Mesenchymal stem cell (in vitro differentiated cells and primary cell): ENCODE measurements around the gene GPR135. TPM values are rescaled to one million over a fixed set of nuclear protein-coding genes. Genes with fewer than 3 reads are reported as not detected.
A peak's percentile ranks its signal among the peaks of the same experiment; 100 is the strongest.

Experiments used
- DNase-seq: peaks from one replicate; pipeline ENCODE4 v3.0.0-alpha.2; 2013
- H2AFZ ChIP-seq: one replicate; pipeline ENCODE4 v1.6.1; 2013; ENCODE audit warnings: low read depth, mild to moderate bottlenecking, control low read depth, inconsistent platforms, low read length, moderate library complexity
- H2AK5ac ChIP-seq: 2 replicates; pipeline ENCODE4 v1.6.1; 2013; ENCODE audit warnings: low read length, moderate library complexity, mild to moderate bottlenecking, inconsistent platforms; ENCODE audit not compliant: severe bottlenecking
- H2BK120ac ChIP-seq: one replicate; pipeline ENCODE4 v1.6.1; 2013; ENCODE audit warnings: low read depth, mild to moderate bottlenecking, inconsistent platforms, low read length, moderate library complexity
- H2BK12ac ChIP-seq, 2 experiments: one replicate each; pipeline ENCODE4 v1.6.1; 2013; ENCODE audit warnings: inconsistent platforms in 2 of 2, low read length in 2 of 2, mild to moderate bottlenecking in 2 of 2, moderate library complexity in 2 of 2, control low read depth in 1 of 2
- H2BK15ac ChIP-seq: one replicate; pipeline ENCODE4 v1.6.1; 2013; ENCODE audit warnings: mild to moderate bottlenecking, low read depth, inconsistent platforms; ENCODE audit not compliant: poor library complexity, severe bottlenecking
- H2BK5ac ChIP-seq: 2 replicates; pipeline ENCODE4 v1.6.1; 2013; ENCODE audit warnings: low read depth, mild to moderate bottlenecking, low read length, control low read depth, inconsistent platforms; ENCODE audit not compliant: poor library complexity, severe bottlenecking
- H3K14ac ChIP-seq, 2 experiments: one replicate each; pipeline ENCODE4 v1.6.1; 2013; ENCODE audit warnings: inconsistent platforms in 2 of 2, low read length in 2 of 2, control low read depth in 1 of 2, mild to moderate bottlenecking in 1 of 2, moderate library complexity in 1 of 2
- H3K18ac ChIP-seq, 2 experiments: one replicate each; pipeline ENCODE4 v1.6.1; 2013; ENCODE audit warnings: inconsistent platforms in 2 of 2, low read length in 2 of 2, control low read depth in 1 of 2, low read depth in 1 of 2, mild to moderate bottlenecking in 1 of 2
- H3K23ac ChIP-seq, 2 experiments: one replicate each; pipeline ENCODE4 v1.6.1; 2013; ENCODE audit warnings: inconsistent platforms in 2 of 2, low read length in 2 of 2, mild to moderate bottlenecking in 2 of 2, moderate library complexity in 2 of 2, control low read depth in 1 of 2
- H3K27ac ChIP-seq: 2 replicates; pipeline ENCODE4 v1.5.1; 2013; ENCODE audit warnings: mild to moderate bottlenecking, moderate library complexity, low read length, control low read depth, inconsistent platforms; ENCODE audit not compliant: poor library complexity, severe bottlenecking
- H3K27me3 ChIP-seq, 2 experiments: 2 replicates each; pipeline versions ENCODE4 v1.6.1 to v1.7.0; 2013; ENCODE audit warnings: low read length in 2 of 2, mild to moderate bottlenecking in 2 of 2, moderate library complexity in 2 of 2, control low read depth in 1 of 2, inconsistent platforms in 1 of 2; ENCODE audit not compliant: control insufficient read depth in 1 of 2, insufficient read depth in 1 of 2
- H3K36me3 ChIP-seq, 2 experiments: 2 replicates each; pipeline versions ENCODE4 v1.6.1 to v1.7.0; 2013; ENCODE audit warnings: low read length in 2 of 2, control low read depth in 1 of 2, inconsistent platforms in 1 of 2, low read depth in 1 of 2, mild to moderate bottlenecking in 1 of 2; ENCODE audit not compliant: insufficient read depth in 2 of 2, control insufficient read depth in 1 of 2
- H3K4ac ChIP-seq, 2 experiments: one replicate each; pipeline ENCODE4 v1.6.1; 2013; ENCODE audit warnings: inconsistent platforms in 2 of 2, low read length in 2 of 2, mild to moderate bottlenecking in 2 of 2, moderate library complexity in 2 of 2, control low read depth in 1 of 2, low read depth in 1 of 2
- H3K4me1 ChIP-seq: 2 replicates; pipeline ENCODE4 v1.6.1; 2013; ENCODE audit warnings: low read depth, low read length, control low read depth; ENCODE audit not compliant: control insufficient read depth, insufficient read depth
- H3K4me2 ChIP-seq: 2 replicates; pipeline ENCODE4 v1.6.1; 2013; ENCODE audit warnings: low read length, mild to moderate bottlenecking, inconsistent platforms; ENCODE audit not compliant: poor library complexity, severe bottlenecking
- H3K4me3 ChIP-seq, 2 experiments: 2 replicates each; pipeline versions ENCODE4 v1.5.1 to v1.7.0; 2013; ENCODE audit warnings: low read length in 2 of 2, mild to moderate bottlenecking in 2 of 2, control low read depth in 1 of 2, low read depth in 1 of 2; ENCODE audit not compliant: insufficient read depth in 1 of 2
- H3K79me1 ChIP-seq: replicated peaks from 2 replicates; pipeline ENCODE4 v1.6.1; 2013; ENCODE audit warnings: mild to moderate bottlenecking, control low read depth, low read length, inconsistent platforms; ENCODE audit not compliant: poor library complexity, severe bottlenecking
- H3K9ac ChIP-seq: 2 replicates; pipeline ENCODE4 v1.7.0; 2013; ENCODE audit warnings: mild to moderate bottlenecking, low read length, moderate library complexity
- H3K9me3 ChIP-seq: 2 replicates; pipeline ENCODE4 v1.7.0; 2013; ENCODE audit warnings: mild to moderate bottlenecking, low read length; ENCODE audit not compliant: control insufficient read depth
- H4K8ac ChIP-seq: one replicate; pipeline ENCODE4 v1.6.1; 2013; ENCODE audit warnings: inconsistent platforms, mild to moderate bottlenecking, low read length, moderate library complexity
- H4K91ac ChIP-seq: one replicate; pipeline ENCODE4 v1.6.1; 2013; ENCODE audit warnings: mild to moderate bottlenecking, low read length, inconsistent platforms
- WGBS: methylation state at CpG from one replicate; pipeline ENCODE4 v1.1.7; 2013; ENCODE audit warnings: mixed read lengths; 5-methylcytosine and 5-hydroxymethylcytosine counted together
- polyA plus RNA-seq, 2 experiments: library from polyadenylated mRNA; stranded (reverse); fragments of 200-250 nt; gene quantifications; one replicate each; pipeline ENCODE4 v1.2.3, GENCODE V29; 2013

GPR135 gene
- polyA plus RNA-seq (2013, experiment 1 of 2): 0.70 TPM
- 0.75 TPM for polyA plus RNA-seq (2013, experiment 2 of 2)

- peak within 1 kb of the TSS; percentile 70 to 76 for H3K4me3 ChIP-seq
- H2BK120ac ChIP-seq: no peak within 1 kb of the TSS
- H2BK5ac ChIP-seq: no peak within 1 kb of the TSS
- DNase-seq: no peak
- H3K79me1 ChIP-seq: peaks cover 16% of the 10 kb centered on the region
- H3K9me3 ChIP-seq: no peaks in the 10 kb centered on the region
- H2BK12ac ChIP-seq: peak within 1 kb of the TSS in 1 of 2 experiments; percentile 39
- no peaks in the 10 kb centered on the region for H3K27me3 ChIP-seq
- H3K27ac ChIP-seq: no peak within 1 kb of the TSS
- WGBS: 26% methylated on average over 38 of the region's 40 CpGs
- peak within 1 kb of the TSS; percentile 99 for H3K4me2 ChIP-seq
- H3K18ac ChIP-seq: peak within 1 kb of the TSS; percentile 23 to 90
- peak within 1 kb of the TSS in 1 of 2 experiments; percentile 99 for H3K23ac ChIP-seq
- H3K9ac ChIP-seq: peak within 1 kb of the TSS; percentile 82
- H4K8ac ChIP-seq: peak within 1 kb of the TSS; percentile 90
- H3K36me3 ChIP-seq: peaks cover 16 to 37% of the 10 kb centered on the region in 2 experiments
- H2AK5ac ChIP-seq: no peak within 1 kb of the TSS
- H3K4ac ChIP-seq: peak within 1 kb of the TSS; percentile 7 to 80
- peak within 1 kb of the TSS; percentile 92 for H2AFZ ChIP-seq
- H2BK15ac ChIP-seq: no peak within 1 kb of the TSS
- peak within 1 kb of the TSS; percentile 83 for H4K91ac ChIP-seq
- peak within 1 kb of the TSS in 1 of 2 experiments; percentile 80 for H3K14ac ChIP-seq
- peaks cover 12% of the 10 kb centered on the region for H3K4me1 ChIP-seq
Measured at GRCh38 chr14:59465316-59466135, at the start of gene GPR135. Gene GPR135, minus strand, starts transcription at chr14:59465380. Its CDS starts 154 bp downstream, at chr14:59465226.

DNA sequence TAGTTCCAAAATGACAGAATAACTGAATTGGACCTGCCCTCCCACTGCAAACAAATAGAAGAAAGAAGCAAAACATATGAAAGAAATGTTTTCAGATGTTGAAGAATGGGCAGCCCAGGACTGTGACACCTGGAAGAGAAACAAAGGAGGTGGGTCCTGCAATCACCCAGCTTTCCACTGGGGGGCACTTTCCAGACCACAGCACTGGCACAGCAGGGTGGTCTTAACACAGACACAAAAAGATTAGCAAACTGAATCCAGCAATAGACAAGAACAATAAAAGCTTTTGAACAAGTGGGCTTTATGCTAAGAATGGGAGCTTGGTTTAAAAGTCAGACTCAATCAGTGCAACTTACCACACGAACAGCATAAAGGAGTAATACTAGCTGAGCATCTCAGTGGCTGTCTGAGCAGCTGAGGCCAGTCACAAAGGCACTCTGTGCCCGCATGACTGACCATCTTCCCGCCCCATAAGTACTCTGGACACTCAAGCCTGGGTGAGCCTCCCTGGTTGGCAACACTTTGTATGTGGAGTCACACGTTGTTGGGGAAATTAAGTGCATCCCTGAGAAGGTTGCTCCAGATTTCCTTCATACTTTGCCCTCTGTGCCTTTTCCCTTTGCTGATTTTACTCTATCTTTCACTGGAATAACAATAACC is 46.9 kb upstream of the GPR135 start:
- Histone ChIP-seq H2BK5ac (no peak overlapping the region), H3K27ac (no peak overlapping the region), H4K8ac (no peak overlapping the region), H3K4me1 (peaks cover 3% of the 10 kb centered on the region), H3K9me3 (no peaks in the 10 kb centered on the region), H3K9ac (no peak overlapping the region), H3K4me2 (no peak overlapping the region), H2BK120ac (no peak overlapping the region), H2AFZ (no peak overlapping the region), H3K4ac (no peak overlapping the region), H3K18ac (peak overlapping the region in 1 of 2 experiments; percentile 33), H3K36me3 (no peaks in the 10 kb centered on the region), H3K27me3 (no peaks in the 10 kb centered on the region), H3K14ac (no peak overlapping the region), H2AK5ac (no peak overlapping the region), H2BK12ac (no peak overlapping the region), H3K79me1 (no peaks in the 10 kb centered on the region), H3K4me3 (no peak overlapping the region), H4K91ac (no peak overlapping the region), H3K23ac (no peak overlapping the region), H2BK15ac (no peak overlapping the region)
- 73% methylated on average over 4 of the region's 4 CpGs for WGBS
- DNase-seq: no peak

DNA sequence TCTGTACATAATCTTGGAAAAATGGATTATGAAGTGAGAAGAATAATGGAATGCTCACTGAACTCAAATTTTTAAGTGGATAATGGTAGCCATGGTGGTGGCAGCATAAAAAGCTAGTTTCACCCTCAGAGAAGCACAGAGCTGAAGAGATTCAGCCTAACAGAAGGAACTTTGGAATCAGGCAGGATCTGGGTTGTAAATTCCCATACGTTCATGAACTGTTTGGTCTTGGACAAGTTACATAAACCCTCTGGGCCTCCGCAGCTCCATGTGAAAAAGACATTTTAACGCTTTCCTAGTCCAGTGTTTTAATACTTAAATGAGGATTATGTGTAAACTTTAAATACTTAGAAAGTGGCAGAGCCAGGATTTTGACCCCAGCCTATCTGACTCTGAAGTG is 45.8 kb upstream of the GPR135 start:
- no peak overlapping the region for H3K4me2 ChIP-seq
- H3K14ac ChIP-seq: no peak overlapping the region

GRCh38 chr14:59510001-59510400 is 44.8 kb upstream of the GPR135 start:
- Histone ChIP-seq H3K27me3 (no peaks in the 10 kb centered on the region), H3K4me1 (peaks cover 3% of the 10 kb centered on the region), H2BK120ac (no peak overlapping the region), H2BK5ac (no peak overlapping the region), H2BK12ac (no peak overlapping the region), H3K9ac (no peak overlapping the region), H3K14ac (no peak overlapping the region), H3K18ac (no peak overlapping the region), H3K23ac (no peak overlapping the region), H3K79me1 (no peaks in the 10 kb centered on the region), H2BK15ac (no peak overlapping the region), H3K9me3 (no peaks in the 10 kb centered on the region), H4K91ac (no peak overlapping the region), H3K27ac (no peak overlapping the region), H3K4me2 (no peak overlapping the region), H2AFZ (no peak overlapping the region), H3K4me3 (no peak overlapping the region), H3K4ac (no peak overlapping the region), H2AK5ac (no peak overlapping the region), H3K36me3 (peaks cover 0 to under 1% of the 10 kb centered on the region in 2 experiments), H4K8ac (no peak overlapping the region)
- 76% methylated on average over 1 of the region's 2 CpGs for WGBS
- DNase-seq: no peak

More for the DNA sequence above, 45.8 kb upstream of the GPR135 start:
- H3K18ac ChIP-seq: no peak overlapping the region
- H4K8ac ChIP-seq: no peak overlapping the region
- no peak overlapping the region for H2BK12ac ChIP-seq
- no peak overlapping the region for H3K4me3 ChIP-seq
- no peak overlapping the region for H2BK120ac ChIP-seq
- no peak overlapping the region for H2BK15ac ChIP-seq
- no peak overlapping the region for H3K27ac ChIP-seq
- no peak for DNase-seq
- no peak overlapping the region for H3K23ac ChIP-seq
- H3K79me1 ChIP-seq: no peaks in the 10 kb centered on the region
- no peaks in the 10 kb centered on the region for H3K9me3 ChIP-seq
- H3K4me1 ChIP-seq: peaks cover 3% of the 10 kb centered on the region
- no peak overlapping the region for H3K4ac ChIP-seq
- H2AFZ ChIP-seq: no peak overlapping the region
- H2AK5ac ChIP-seq: no peak overlapping the region
- H3K36me3 ChIP-seq: no peaks in the 10 kb centered on the region
- no peak overlapping the region for H3K9ac ChIP-seq
- no peak overlapping the region for H4K91ac ChIP-seq
- H3K27me3 ChIP-seq: no peaks in the 10 kb centered on the region
- WGBS: 70% methylated on average over 2 of the region's 3 CpGs
- H2BK5ac ChIP-seq: no peak overlapping the region
